K562 treated with DMSO at 1 percent for 48 hours (cell line): ENCODE data around the gene RSPH4A. TPM values are rescaled to one million over a fixed set of nuclear protein-coding genes. Genes with fewer than 3 reads are reported as not detected.

ENCODE experiments used
- total RNA-seq: library from RNA; unstranded; fragments of 300-600 nt; gene quantifications from 2 replicates; pipeline ENCODE4 v1.2.3, GENCODE V29; 2022; ENCODE audit warnings: low replicate concordance; ENCODE audit errors: extremely low read depth

The RSPH4A gene
- total RNA-seq, result not detected in 2 replicates

GRCh38 chr6:116615937-116616736 lies at the start of gene RSPH4A:
RSPH4A (plus strand) TSS chr6:116616479; CDS start chr6:116616624, 145 bp downstream.

GRCh38 chr6:116570856-116571682 lies 45.2 kb upstream of the RSPH4A start, which contains the start of gene RWDD1:
RWDD1 (plus strand) TSS chr6:116571504; CDS start chr6:116571583, 79 bp downstream.

GRCh38 chr6:116680880-116681672 lies 64.8 kb downstream of the RSPH4A start, which contains the start of gene KPNA5:
KPNA5 (plus strand) TSS chr6:116681211; CDS start chr6:116681335, 124 bp downstream.

Other genes with a start within 250 kb of the RSPH4A start
- gene DSE, start 245.5 kb upstream of the RSPH4A start, total RNA-seq, result not detected in 2 replicates
- gene CALHM6, start 155.1 kb upstream of the RSPH4A start, total RNA-seq, result not detected in 2 replicates
- not detected in 2 replicates for gene CALHM5, start 104.8 kb upstream of the RSPH4A start, total RNA-seq
- not detected in 2 replicates for gene TRAPPC3L, start 70.8 kb upstream of the RSPH4A start, total RNA-seq
- gene CALHM4, start 62.7 kb upstream of the RSPH4A start, total RNA-seq, result not detected in 2 replicates
- gene RWDD1, start 45.0 kb upstream of the RSPH4A start, total RNA-seq, result not detected in 2 replicates
- gene ZUP1, start 52.3 kb downstream of the RSPH4A start, total RNA-seq, result not detected in 2 replicates
- not detected in 2 replicates for gene KPNA5, start 64.7 kb downstream of the RSPH4A start, total RNA-seq
- gene FAM162B, start 149.2 kb downstream of the RSPH4A start, total RNA-seq, result not detected in 2 replicates
- not detected in 2 replicates for gene GPRC6A, start 212.6 kb downstream of the RSPH4A start, total RNA-seq